WTC11 (cell line): Measurements from ENCODE around the gene LAMB4. TPM values are rescaled to one million over a fixed set of nuclear protein-coding genes. Genes with fewer than 3 reads are reported as not detected.

ENCODE experiments used
- ATAC-seq: fragments of 200-7000 bp; cut with Tn5 transposase; 2 replicates; pipeline ENCODE4 v1.10.0; 2021; ENCODE audit warnings: mild to moderate bottlenecking, moderate library complexity
- CTCF ChIA-PET: fragments of 300-600 bp; sonication (Branson Sonifier 250); formaldehyde crosslinking; loops from one replicate; lab custom pipeline; 2021; ENCODE audit warnings: antibody characterized with exemption; lab: Charles Lee
- POLR2A ChIA-PET: fragments of 350-600 bp; sonication (Branson Sonifier 250); formaldehyde crosslinking; loops from one replicate; lab custom pipeline; 2021; ENCODE audit warnings: antibody characterized with exemption; lab: Charles Lee
- DNase-seq: peaks from one replicate; pipeline ENCODE4 v3.0.0; 2021; ENCODE audit warnings: low spot score
- H3K27ac Mint-ChIP-seq: 2 replicates; pipeline ENCODE4 v1.8.0; 2021; ENCODE audit warnings: mixed read lengths
- H3K27me3 Mint-ChIP-seq: 2 replicates; pipeline ENCODE4 v1.8.0; 2021; ENCODE audit warnings: low read depth, mild to moderate bottlenecking, moderate library complexity, mixed read lengths
- H3K36me3 Mint-ChIP-seq: 2 replicates; pipeline ENCODE4 v1.8.0; 2021; ENCODE audit warnings: mixed read lengths
- H3K4me1 Mint-ChIP-seq: 2 replicates; pipeline ENCODE4 v1.8.0; 2022; ENCODE audit warnings: mixed read lengths
- H3K4me3 Mint-ChIP-seq: 2 replicates; pipeline ENCODE4 v1.8.0; 2021; ENCODE audit warnings: mild to moderate bottlenecking, moderate library complexity, mixed read lengths
- H3K9me3 Mint-ChIP-seq: 2 replicates; pipeline ENCODE4 v1.8.0; 2021; ENCODE audit warnings: mixed read lengths
- CBFB ChIP-seq: sonication (generic); formaldehyde crosslinking; IDR thresholded peaks from 2 replicates; pipeline ENCODE4 v1.8.1; 2022; ENCODE audit warnings: mild to moderate bottlenecking, low read depth, missing genetic modification reagents
- FOXJ3 ChIP-seq: sonication (generic); formaldehyde crosslinking; IDR thresholded peaks from 2 replicates; pipeline ENCODE4 v1.9.0; 2021; ENCODE audit warnings: missing genetic modification reagents, mild to moderate bottlenecking, borderline replicate concordance
- FOXK1 ChIP-seq: sonication (generic); formaldehyde crosslinking; IDR thresholded peaks from 2 replicates; pipeline ENCODE4 v1.8.0; 2022; ENCODE audit warnings: mild to moderate bottlenecking, moderate library complexity, missing genetic modification reagents
- GRHL2 ChIP-seq: fragments of 250-450 bp; sonication (Bioruptor Pico); IDR thresholded peaks from 2 replicates; pipeline ENCODE4 v1.8.0; 2022; ENCODE audit warnings: mild to moderate bottlenecking, moderate library complexity; ENCODE audit not compliant: insufficient replicate concordance, severe bottlenecking
- MLX ChIP-seq: sonication (generic); formaldehyde crosslinking; IDR thresholded peaks from 2 replicates; pipeline ENCODE4 v1.8.1; 2023; ENCODE audit warnings: mild to moderate bottlenecking, missing genetic modification reagents, moderate library complexity
- SP1 ChIP-seq: sonication (generic); formaldehyde crosslinking; conservative IDR thresholded peaks from 2 replicates; pipeline ENCODE4 v1.8.1; 2022; ENCODE audit warnings: missing genetic modification reagents
- TCF7 ChIP-seq: sonication (generic); formaldehyde crosslinking; IDR thresholded peaks from 2 replicates; pipeline ENCODE4 v1.8.0; 2022; ENCODE audit warnings: mild to moderate bottlenecking, low read depth, missing genetic modification reagents, moderate library complexity
- ZNF121 ChIP-seq: sonication (generic); formaldehyde crosslinking; IDR thresholded peaks from 2 replicates; pipeline ENCODE4 v1.8.0; 2023; ENCODE audit warnings: missing genetic modification reagents
- ZNF138 ChIP-seq: sonication (generic); formaldehyde crosslinking; conservative IDR thresholded peaks from 2 replicates; pipeline ENCODE4 v1.8.1; 2022; ENCODE audit warnings: mild to moderate bottlenecking, moderate library complexity, missing genetic modification reagents
- ZNF232 ChIP-seq: sonication (generic); formaldehyde crosslinking; IDR thresholded peaks from 2 replicates; pipeline ENCODE4 v1.8.0; 2022; ENCODE audit warnings: mild to moderate bottlenecking, missing genetic modification reagents
- ZNF281 ChIP-seq: sonication (generic); formaldehyde crosslinking; IDR thresholded peaks from 2 replicates; pipeline ENCODE4 v1.8.0; 2023; ENCODE audit warnings: mild to moderate bottlenecking, missing genetic modification reagents
- ZNF512 ChIP-seq: sonication (generic); formaldehyde crosslinking; IDR thresholded peaks from 2 replicates; pipeline ENCODE4 v1.8.1; 2022; ENCODE audit warnings: missing genetic modification reagents, borderline replicate concordance
- total RNA-seq: library from RNA; stranded (reverse); gene quantifications from 3 replicates; pipeline ENCODE4 v1.2.3, GENCODE V29; 2021

Gene LAMB4
- total RNA-seq, 1 experiment from 2014 or later = not detected

- no peak for TF ChIP-seq MLX (CRISPR knock-in tag)
- Mint-ChIP-seq H3K27me3 (no peaks in the 10 kb centered on the region), H3K4me3 (no peak overlapping the region), H3K4me1 (peaks cover 16% of the 10 kb centered on the region), H3K27ac (no peak overlapping the region), H3K9me3 (no peaks in the 10 kb centered on the region), H3K36me3 (no peaks in the 10 kb centered on the region)
- ChIA-PET CTCF (interaction anchor here (0.6 to 1.4 kb wide), 2 partner anchors 58 to 286 kb away, joined by 3 read pairs; no protein-coding TSS in a partner anchor), POLR2A (no interaction called here)
- ATAC-seq = peak; percentile 81
- peak; percentile 21 for DNase-seq
Measured at GRCh38 chr7:108171164-108171563, 41.0 kb upstream of the LAMB4 start.

DNA sequence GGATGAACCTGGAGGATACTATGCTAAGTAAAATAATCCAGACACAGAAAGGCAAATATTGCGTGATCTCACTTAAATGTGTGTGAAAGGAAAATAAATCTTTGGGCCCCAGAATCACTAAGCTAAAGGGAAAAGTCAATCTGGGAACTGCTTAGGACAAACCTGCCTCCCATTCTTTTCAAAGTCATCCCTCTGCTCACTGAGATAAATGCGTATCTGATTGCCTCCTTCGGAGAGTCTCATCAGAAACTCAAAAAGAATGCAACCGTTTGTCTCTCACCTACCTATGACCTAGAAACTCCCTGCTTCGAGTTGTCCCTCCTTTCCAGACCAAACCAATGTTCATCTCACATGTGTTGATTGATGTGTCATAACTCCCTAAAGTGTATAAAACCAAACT, 40.1 kb upstream of the LAMB4 start:
- Mint-ChIP-seq H3K27me3 (no peaks in the 10 kb centered on the region), H3K4me1 (peaks cover 16% of the 10 kb centered on the region), H3K9me3 (no peaks in the 10 kb centered on the region), H3K36me3 (no peaks in the 10 kb centered on the region)
- ATAC-seq = no peak
- CTCF ChIA-PET = interaction anchor here (1.4 kb wide), 1 partner anchor 287 kb away, joined by 3 read pairs; no protein-coding TSS in a partner anchor
- DNase-seq = no peak
- no peak for TF ChIP-seq ZNF121 (CRISPR knock-in tag)
- no peak for TF ChIP-seq FOXJ3 (CRISPR knock-in tag)
- TF ChIP-seq FOXK1 (CRISPR knock-in tag) = no peak
- no peak for TF ChIP-seq ZNF232 (CRISPR knock-in tag)
- TF ChIP-seq ZNF281 (CRISPR knock-in tag) = no peak
- no peak for TF ChIP-seq ZNF138
- TF ChIP-seq TCF7 = no peak
- TF ChIP-seq ZNF512 (CRISPR knock-in tag) = no peak
- TF ChIP-seq SP1 = no peak
- TF ChIP-seq, all 79 proteins: peak for 0
- Mint-ChIP-seq H3K4me3 (no peak overlapping the region), H3K27ac (peak overlapping the region; percentile 29)
- POLR2A ChIA-PET = no interaction called here

- POLR2A ChIA-PET = no interaction called here
- no peak for TF ChIP-seq ZNF281 (CRISPR knock-in tag)
- TF ChIP-seq GRHL2 = no peak
- no peak for TF ChIP-seq CBFB (CRISPR knock-in tag)
- Mint-ChIP-seq H3K4me3 (no peak overlapping the region), H3K27me3 (no peaks in the 10 kb centered on the region), H3K27ac (no peak overlapping the region), H3K36me3 (no peaks in the 10 kb centered on the region), H3K4me1 (peaks cover 20% of the 10 kb centered on the region), H3K9me3 (no peaks in the 10 kb centered on the region)
- DNase-seq (no peak), ATAC-seq (no peak)
- CTCF ChIA-PET = no interaction called here
Measured at GRCh38 chr7:108167460-108167859, 37.3 kb upstream of the LAMB4 start.
